H1 (cell line): ENCODE measurements around the gene MRM2. TPM values are rescaled to one million over a fixed set of nuclear protein-coding genes. Genes with fewer than 3 reads are reported as not detected.

Experiments
- CTCF ChIA-PET: fragments of 300-600 bp; sonication (Branson Sonifier 250); formaldehyde crosslinking; loops from one replicate; lab custom pipeline; 2021; ENCODE audit not compliant: partially characterized antibody; lab: Charles Lee
- POLR2A ChIA-PET: fragments of 300-600 bp; sonication (Branson Sonifier 250); formaldehyde crosslinking; loops from one replicate; lab custom pipeline; 2021; ENCODE audit warnings: inconsistent platforms; ENCODE audit not compliant: partially characterized antibody; lab: Charles Lee
- DNase-seq, 2 experiments: peaks; one replicate each; pipeline versions ENCODE4 v3.0.0 to v3.0.0-alpha.2; 2010 to 2022; ENCODE audit warnings: low spot score in 2 of 2, low read depth in 1 of 2, mixed read lengths in 1 of 2
- FAIRE-seq: peaks from 2 replicates; lab custom pipeline; 2011; peaks lifted over from hg19 to GRCh38; lab: Jason Lieb, UNC
- H2AFZ ChIP-seq: 2 replicates; pipeline ENCODE4 v1.8.1; 2012; ENCODE audit warnings: low read length, inconsistent platforms
- H2AK5ac ChIP-seq: 2 replicates; pipeline ENCODE4 v1.6.1; 2013; ENCODE audit warnings: low read depth, low read length
- H2BK120ac ChIP-seq: replicated peaks from 2 replicates; pipeline ENCODE3; 2013; ENCODE audit warnings: low read depth, low read length, inconsistent platforms
- H2BK12ac ChIP-seq: 2 replicates; pipeline ENCODE4 v1.6.1; 2013; ENCODE audit warnings: low read depth, low read length
- H2BK15ac ChIP-seq: 2 replicates; pipeline ENCODE4 v1.6.1; 2013; ENCODE audit warnings: low read length
- H2BK20ac ChIP-seq: 2 replicates; pipeline ENCODE4 v1.6.1; 2013; ENCODE audit warnings: low read length
- H2BK5ac ChIP-seq: 2 replicates; pipeline ENCODE4 v1.6.1; 2013; ENCODE audit warnings: low read depth, low read length
- H3K14ac ChIP-seq: 2 replicates; pipeline ENCODE4 v1.6.1; 2013; ENCODE audit warnings: inconsistent platforms; ENCODE audit not compliant: insufficient read length
- H3K18ac ChIP-seq: 2 replicates; pipeline ENCODE4 v1.6.1; 2013; ENCODE audit warnings: low read length; ENCODE audit errors: extremely low read depth
- H3K23ac ChIP-seq: 2 replicates; pipeline ENCODE4 v1.6.1; 2013; ENCODE audit warnings: inconsistent platforms; ENCODE audit not compliant: insufficient read length
- H3K23me2 ChIP-seq: 2 replicates; pipeline ENCODE4 v1.6.1; 2013; ENCODE audit warnings: low read depth, low read length
- H3K27ac ChIP-seq: 2 replicates; pipeline ENCODE4 v1.6.1; 2011; ENCODE audit warnings: low read depth, low read length, inconsistent platforms
- H3K27me3 ChIP-seq, 4 experiments: replicated peaks in 1 of 4; 1 replicate in 1 of 4; 2 replicates in 3 of 4; pipeline versions ENCODE4 v1.6.1 to v1.8.1; 2011 to 2013; ENCODE audit warnings: low read length in 3 of 4, mild to moderate bottlenecking in 3 of 4, inconsistent platforms in 2 of 4, mixed read lengths in 2 of 4, moderate library complexity in 1 of 4; ENCODE audit not compliant: control insufficient read depth in 3 of 4, insufficient read depth in 3 of 4; ENCODE audit errors: extremely low read depth in 1 of 4
- H3K36me3 ChIP-seq, 4 experiments: 2 replicates each; pipeline versions ENCODE4 v1.6.1 to v1.8.1; 2011 to 2013; ENCODE audit warnings: mild to moderate bottlenecking in 4 of 4, low read length in 3 of 4, moderate library complexity in 2 of 4, control low read depth in 1 of 4, inconsistent platforms in 1 of 4; ENCODE audit not compliant: insufficient read depth in 4 of 4, control insufficient read depth in 2 of 4
- H3K4ac ChIP-seq: replicated peaks from 2 replicates; pipeline ENCODE3; 2013; ENCODE audit warnings: low read length, low read depth, mixed read lengths, inconsistent platforms; ENCODE audit not compliant: insufficient read length
- H3K4me1 ChIP-seq, 4 experiments: replicated peaks in 1 of 4; 1 replicate in 1 of 4; 2 replicates in 3 of 4; pipeline versions ENCODE4 v1.6.1 to v1.8.1; 2011 to 2013; ENCODE audit warnings: low read length in 3 of 4, inconsistent platforms in 2 of 4, mixed read lengths in 1 of 4; ENCODE audit not compliant: insufficient read depth in 4 of 4, control insufficient read depth in 3 of 4
- H3K4me2 ChIP-seq, 2 experiments: 2 replicates each; pipeline versions ENCODE4 v1.6.1 to v1.8.1; 2011 to 2013; ENCODE audit warnings: low read depth in 2 of 2, low read length in 2 of 2, control low read depth in 1 of 2, inconsistent platforms in 1 of 2, mild to moderate bottlenecking in 1 of 2; ENCODE audit not compliant: insufficient read depth in 1 of 2
- H3K4me3 ChIP-seq, 4 experiments: fragments of 200-600, 300-600 bp in 1 of 4; sonication (generic), shearing (Covaris generic), sonication (Bioruptor Twin) in 1 of 4; 2 replicates each; pipeline versions ENCODE4 v1.5.1 to v1.8.1; 2011 to 2016; ENCODE audit warnings: low read length in 4 of 4, low read depth in 3 of 4, control low read depth in 2 of 4, inconsistent platforms in 2 of 4, mild to moderate bottlenecking in 2 of 4, mixed read lengths in 1 of 4, moderate library complexity in 1 of 4; ENCODE audit not compliant: insufficient read depth in 2 of 4; ENCODE audit errors: extremely low read depth in 1 of 4
- H3K56ac ChIP-seq: replicated peaks from 2 replicates; pipeline ENCODE3; 2013; ENCODE audit warnings: low read depth, mild to moderate bottlenecking, mixed read lengths, low read length, inconsistent platforms; ENCODE audit not compliant: insufficient read length
- H3K79me1 ChIP-seq: 2 replicates; pipeline ENCODE4 v1.6.1; 2013; ENCODE audit warnings: low read depth, low read length, control low read depth
- H3K79me2 ChIP-seq, 2 experiments: 2 replicates each; pipeline versions ENCODE4 v1.6.1 to v1.8.1; 2012 to 2013; ENCODE audit warnings: low read length in 2 of 2, mild to moderate bottlenecking in 2 of 2, inconsistent platforms in 1 of 2; ENCODE audit not compliant: insufficient read depth in 2 of 2, control insufficient read depth in 1 of 2
- H3K9ac ChIP-seq, 4 experiments: replicated peaks in 1 of 4; 1 replicate in 1 of 4; 2 replicates in 3 of 4; pipeline versions ENCODE4 v1.6.1 to v1.8.1; 2011 to 2013; ENCODE audit warnings: low read depth in 3 of 4, low read length in 3 of 4, control low read depth in 2 of 4, mild to moderate bottlenecking in 2 of 4, moderate library complexity in 2 of 4, inconsistent platforms in 1 of 4; ENCODE audit errors: extremely low read depth in 1 of 4
- H3K9me3 ChIP-seq, 2 experiments: 2 replicates each; pipeline versions ENCODE4 v1.6.1 to v1.8.1; 2012 to 2013; ENCODE audit warnings: mild to moderate bottlenecking in 2 of 2, moderate library complexity in 2 of 2, control low read depth in 1 of 2, inconsistent platforms in 1 of 2, low read depth in 1 of 2, low read length in 1 of 2, mixed read lengths in 1 of 2; ENCODE audit not compliant: insufficient read depth in 2 of 2
- H4K20me1 ChIP-seq, 2 experiments: replicated peaks in 1 of 2; 2 replicates each; pipeline versions ENCODE3 to v1.8.1; 2011 to 2013; ENCODE audit warnings: inconsistent platforms in 2 of 2, low read length in 2 of 2, mild to moderate bottlenecking in 1 of 2; ENCODE audit not compliant: insufficient read depth in 2 of 2, control insufficient read depth in 1 of 2
- H4K5ac ChIP-seq: 2 replicates; pipeline ENCODE4 v1.6.1; 2013; ENCODE audit warnings: low read length, low read depth, mixed read lengths, inconsistent platforms; ENCODE audit not compliant: insufficient read length
- H4K8ac ChIP-seq: 2 replicates; pipeline ENCODE4 v1.8.0; 2013; ENCODE audit warnings: mild to moderate bottlenecking, moderate library complexity, low read length, inconsistent platforms; ENCODE audit not compliant: insufficient read depth; ENCODE audit errors: extremely low read depth
- H4K91ac ChIP-seq: replicated peaks from 2 replicates; pipeline ENCODE3; 2013; ENCODE audit warnings: low read length, mixed read lengths, inconsistent platforms; ENCODE audit not compliant: insufficient read length
- CHD2 ChIP-seq: IDR thresholded peaks from 2 replicates; pipeline ENCODE4 v1.6.1; 2012; ENCODE audit warnings: low read length, improper control_type of control experiment
- GTF2F1 ChIP-seq: IDR thresholded peaks from 2 replicates; pipeline ENCODE4 v1.6.1; 2012; ENCODE audit warnings: low read depth, low read length, improper control_type of control experiment, borderline replicate concordance
- JUN ChIP-seq: IDR thresholded peaks from 2 replicates; pipeline ENCODE4 v1.6.1; 2011; ENCODE audit warnings: low read depth, mild to moderate bottlenecking, improper control_type of control experiment, low read length
- SP2 ChIP-seq: IDR thresholded peaks from 2 replicates; pipeline ENCODE4 v1.6.1; 2012; ENCODE audit warnings: mild to moderate bottlenecking, low read length, inconsistent platforms
- WGBS, 2 experiments: shearing (Covaris generic) in 1 of 2; methylation state at CpG; one replicate each; pipeline versions ENCODE4 v1.1.6 to v1.1.7; 2013 to 2015; ENCODE audit warnings: low lambda C conversion rate in 2 of 2, mixed read lengths in 2 of 2, inconsistent platforms in 1 of 2, low coverage in 1 of 2, missing lambda C conversion rate in 1 of 2; ENCODE audit not compliant: insufficient replicate concordance in 2 of 2, insufficient coverage in 1 of 2, insufficient read length in 1 of 2; ENCODE audit errors: extremely low coverage in 1 of 2, missing lambda C conversion rate in 1 of 2; 5-methylcytosine and 5-hydroxymethylcytosine counted together
- polyA plus RNA-seq, 7 experiments: library from polyadenylated mRNA; depleted of rRNA in 3 of 7; stranded (reverse) in 5 of 7; unstranded in 2 of 7; fragments of >200 nt in 5 of 7; fragments of 200-250 nt in 2 of 7; gene quantifications; 1 replicate in 5 of 7; 2 replicates in 1 of 7; 4 replicates in 1 of 7; pipeline versions ENCODE4 v1.2.1 to v1.2.3, GENCODE V29; 2011 to 2013; ENCODE audit warnings: missing spikeins in 2 of 7, mixed read lengths in 2 of 7
- total RNA-seq: library from RNA; stranded (reverse); fragmentation: NEBNext Ultra II Directional; extraction: Animal tissue kit (Norgen Biotek cat#: 25700); gene quantifications from 2 replicates; pipeline ENCODE4 v1.2.1, GENCODE V29; 2021

MRM2 gene
- total and polyA plus RNA-seq, 2 of the 8 experiments (the other 6 are each of a cell fraction or from before 2014, with no cell fraction given), result 17.2 to 38.6 TPM

DNA sequence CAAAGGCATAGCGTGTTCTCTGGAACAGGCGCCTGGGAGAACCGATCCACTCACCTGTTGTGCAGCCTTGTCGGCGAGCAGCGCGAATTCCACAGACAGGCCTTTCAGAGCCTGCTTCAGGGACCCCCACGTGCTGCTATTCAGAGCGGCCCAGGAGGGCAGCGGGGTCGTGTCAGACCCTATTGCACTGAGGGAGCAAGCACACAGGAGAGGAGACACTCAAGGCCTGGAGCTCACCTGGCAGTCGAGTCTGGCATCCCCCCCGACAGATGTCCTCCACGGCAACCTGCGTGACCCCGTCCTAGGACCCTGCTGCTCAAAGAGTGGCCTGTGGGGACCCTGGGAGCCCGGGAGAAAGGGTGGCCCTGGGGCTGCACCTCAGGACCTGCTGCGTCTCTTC is 21.2 kb upstream of the MRM2 start:
- no peaks in the 10 kb centered on the region for H3K27me3 ChIP-seq
- no peak for DNase-seq
- H3K4me2 ChIP-seq, result no peak overlapping the region
- H4K91ac ChIP-seq, result no peak overlapping the region
- no peaks in the 10 kb centered on the region; a peak in 1 of 4 replicates for H3K9me3 ChIP-seq
- no peaks in the 10 kb centered on the region for H3K4me1 ChIP-seq
- no peak overlapping the region for H2BK15ac ChIP-seq
- H2BK5ac ChIP-seq, result no peak overlapping the region
- no peak overlapping the region for H2BK12ac ChIP-seq
- H2AK5ac ChIP-seq, result no peak overlapping the region
- no peaks in the 10 kb centered on the region for H3K79me2 ChIP-seq
- FAIRE-seq, result no peak
- peaks cover 0 to 9% (median 4%) of the 10 kb centered on the region in 4 experiments; a peak in 4 of 8 replicates for H3K36me3 ChIP-seq
- no peak overlapping the region for H2BK20ac ChIP-seq
- no peak overlapping the region for H2AFZ ChIP-seq
- no peak overlapping the region for H3K23ac ChIP-seq
- TF ChIP-seq GTF2F1 (no peak), CHD2 (no peak), JUN (no peak), SP2 (no peak)
- H3K27ac ChIP-seq, result no peak overlapping the region
- H3K14ac ChIP-seq, result no peak overlapping the region
- no peak overlapping the region for H4K5ac ChIP-seq
- ChIA-PET POLR2A (no interaction called here), CTCF (interaction anchor here (7.4 kb wide), 1 partner anchor 14 kb away, joined by 38 read pairs; no protein-coding TSS in a partner anchor)
- 93% methylated on average over 12 of the region's 18 CpGs; no CpG with 5 or more reads in 1 of the 2 experiments for WGBS, 2 experiments
- no peak overlapping the region for H3K56ac ChIP-seq
- H3K79me1 ChIP-seq, result no peaks in the 10 kb centered on the region; the same call in 1 of the 2 replicates
- no peak overlapping the region for H3K18ac ChIP-seq
- H3K4ac ChIP-seq, result no peak overlapping the region
- no peak overlapping the region for H4K8ac ChIP-seq
- H3K23me2 ChIP-seq, result no peaks in the 10 kb centered on the region
- H4K20me1 ChIP-seq, result peaks cover 0 to 6% of the 10 kb centered on the region in 2 experiments
- H3K9ac ChIP-seq, result no peak overlapping the region
- H2BK120ac ChIP-seq, result no peak overlapping the region
- H3K4me3 ChIP-seq, result no peak overlapping the region
